GM12864 (cell line): ENCODE results near the gene PGLYRP3.

ENCODE experiments used
- DNase-seq: peaks from one replicate; pipeline ENCODE4 v3.0.0-alpha.2; 2011; ENCODE audit warnings: low read depth
- H3K4me3 ChIP-seq: 2 replicates; pipeline ENCODE4 v1.5.1; 2011; ENCODE audit warnings: mild to moderate bottlenecking, low read depth, low read length, control low read depth
- CTCF ChIP-seq: IDR thresholded peaks from 2 replicates; pipeline ENCODE4 v1.5.1; 2011; ENCODE audit warnings: low read depth, mild to moderate bottlenecking, moderate library complexity, low read length, control low read depth, inconsistent platforms; ENCODE audit errors: missing control alignments

The PGLYRP3 gene

GRCh38 chr1:153343040-153343681 lies 30.4 kb upstream of the PGLYRP3 start:
- H3K4me3 ChIP-seq: no peak overlapping the region
- DNase-seq: no peak

GRCh38 chr1:153342178-153342577 lies 29.4 kb upstream of the PGLYRP3 start:
- DNase-seq: no peak
- TF ChIP-seq CTCF: no peak
- H3K4me3 ChIP-seq: no peak overlapping the region

More at GRCh38 chr1:153343040-153343681, 30.4 kb upstream of the PGLYRP3 start:
- TF ChIP-seq CTCF: no peak

DNA sequence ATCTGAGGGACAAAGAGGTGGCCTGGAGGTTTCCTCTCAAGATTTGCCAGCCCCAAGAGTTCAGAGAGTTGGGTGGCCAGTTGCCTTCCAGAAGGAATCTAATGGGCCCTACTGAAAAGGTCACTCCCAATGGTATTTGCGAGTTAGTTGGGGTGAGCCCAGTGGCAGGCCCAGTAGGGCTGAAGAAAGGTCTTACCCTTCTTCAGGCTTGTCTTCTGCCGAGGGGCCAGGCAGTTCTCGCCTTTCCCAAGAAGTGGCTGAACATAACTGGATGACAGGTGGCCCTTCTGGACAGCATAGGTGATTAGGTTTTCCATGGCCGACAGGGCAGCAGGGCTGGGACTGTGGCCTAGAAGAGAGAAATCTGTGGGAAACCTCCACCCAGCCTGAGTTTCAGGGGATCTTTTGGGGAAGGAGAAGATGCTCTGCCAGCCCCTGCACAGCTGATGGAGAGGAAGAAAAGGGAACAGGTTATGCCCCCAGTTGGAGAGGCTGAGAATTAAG lies 28.7 kb upstream of the PGLYRP3 start:
- no peak for TF ChIP-seq CTCF
- DNase-seq: no peak
- no peak overlapping the region for H3K4me3 ChIP-seq

DNA sequence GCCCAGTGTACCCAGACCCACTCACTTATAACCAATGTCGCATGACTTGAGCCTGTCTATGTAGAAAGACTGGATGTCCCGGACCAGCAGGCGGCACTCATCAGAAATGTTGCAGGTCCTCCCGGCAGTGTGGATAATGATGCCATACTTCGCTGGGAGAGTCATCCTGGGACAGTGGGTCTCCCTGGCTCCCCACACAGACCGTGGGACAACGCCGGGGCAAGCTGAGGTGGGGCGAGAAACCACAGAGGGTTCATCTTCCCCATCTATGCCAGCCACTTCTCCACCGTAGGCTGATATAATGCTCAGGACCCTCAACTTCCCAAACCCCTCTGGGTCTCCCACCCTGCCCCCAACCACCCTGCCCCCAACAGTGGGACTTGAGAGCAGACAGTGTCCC lies 27.6 kb upstream of the PGLYRP3 start:
- TF ChIP-seq CTCF: no peak
- no peak overlapping the region for H3K4me3 ChIP-seq
- DNase-seq: no peak

GRCh38 chr1:153339802-153340201 lies 27.1 kb upstream of the PGLYRP3 start:
- H3K4me3 ChIP-seq: no peak overlapping the region
- no peak for TF ChIP-seq CTCF
- DNase-seq: no peak

DNA sequence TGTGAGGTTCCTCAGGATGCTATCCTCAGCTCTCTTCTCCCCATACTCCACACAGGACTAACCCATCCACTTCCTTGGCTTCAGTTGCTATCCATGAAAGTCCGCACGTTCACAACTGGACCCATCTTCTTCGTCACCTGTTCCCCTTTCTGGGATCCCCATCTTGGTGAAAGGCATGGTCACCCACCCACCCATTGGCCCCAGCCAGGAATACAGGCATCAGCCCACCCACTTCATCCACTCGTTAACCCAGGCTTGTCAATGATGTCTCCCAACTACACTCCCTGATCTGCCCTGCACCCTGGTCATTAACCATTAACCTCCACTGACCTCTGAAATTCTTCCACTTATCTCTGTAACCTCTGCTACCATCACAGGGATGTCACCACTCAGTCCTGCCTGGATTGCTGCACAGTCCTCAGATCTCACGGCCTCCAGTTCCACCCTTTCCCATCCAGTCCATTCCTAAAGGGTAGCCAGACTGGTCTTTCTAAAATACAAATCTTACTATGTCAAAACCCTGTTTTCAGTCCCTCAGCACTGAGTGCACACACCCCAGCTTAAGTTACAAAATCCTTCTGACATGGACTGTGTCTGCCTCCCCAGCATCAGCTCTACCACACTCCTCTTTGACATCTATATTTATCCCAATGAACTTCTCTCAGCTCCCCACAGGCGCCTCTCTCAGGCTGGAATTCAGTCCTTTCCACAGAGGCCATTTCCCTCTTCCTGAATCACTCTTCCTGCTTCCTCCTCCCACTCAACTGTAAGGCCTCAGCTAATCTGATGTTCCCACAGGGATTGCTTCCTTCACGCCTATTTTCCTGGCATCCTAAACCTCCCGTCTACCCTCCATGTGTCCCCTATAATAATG lies 25.5 kb upstream of the PGLYRP3 start:
- no peak overlapping the region for H3K4me3 ChIP-seq
- TF ChIP-seq CTCF: no peak
- no peak for DNase-seq
